ENCODE data around the gene UST. TPM values are rescaled to one million over a fixed set of nuclear protein-coding genes. Genes with fewer than 3 reads are reported as not detected.

UST gene
- total and polyA plus RNA-seq, 8 donors: 3.7 to 20.9 (median 8.6) TPM

GRCh38 chr6:149064001-149064659 lies 317.3 kb downstream of the UST start:
- WGBS, 2 donors: 91 to 97% methylated on average over 5 of the region's 5 CpGs
- TF ChIP-seq, protein P1, sequence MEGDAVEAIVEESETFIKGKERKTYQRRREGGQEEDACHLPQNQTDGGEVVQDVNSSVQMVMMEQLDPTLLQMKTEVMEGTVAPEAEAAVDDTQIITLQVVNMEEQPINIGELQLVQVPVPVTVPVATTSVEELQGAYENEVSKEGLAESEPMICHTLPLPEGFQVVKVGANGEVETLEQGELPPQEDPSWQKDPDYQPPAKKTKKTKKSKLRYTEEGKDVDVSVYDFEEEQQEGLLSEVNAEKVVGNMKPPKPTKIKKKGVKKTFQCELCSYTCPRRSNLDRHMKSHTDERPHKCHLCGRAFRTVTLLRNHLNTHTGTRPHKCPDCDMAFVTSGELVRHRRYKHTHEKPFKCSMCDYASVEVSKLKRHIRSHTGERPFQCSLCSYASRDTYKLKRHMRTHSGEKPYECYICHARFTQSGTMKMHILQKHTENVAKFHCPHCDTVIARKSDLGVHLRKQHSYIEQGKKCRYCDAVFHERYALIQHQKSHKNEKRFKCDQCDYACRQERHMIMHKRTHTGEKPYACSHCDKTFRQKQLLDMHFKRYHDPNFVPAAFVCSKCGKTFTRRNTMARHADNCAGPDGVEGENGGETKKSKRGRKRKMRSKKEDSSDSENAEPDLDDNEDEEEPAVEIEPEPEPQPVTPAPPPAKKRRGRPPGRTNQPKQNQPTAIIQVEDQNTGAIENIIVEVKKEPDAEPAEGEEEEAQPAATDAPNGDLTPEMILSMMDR (IDR thresholded peaks at IDR 0.05): no peak

GRCh38 chr6:149064660-149065015 lies 317.8 kb downstream of the UST start:
- Histone ChIP-seq H3K27ac (no peak overlapping the region), H3K4me3 (no peak overlapping the region), H3K36me3 (no peaks in the 10 kb centered on the region), H3K4me1 (peaks cover 0 to 29% (median 21%) of the 10 kb centered on the region in 3 donors), H3K9me3 (no peaks in the 10 kb centered on the region), H3K27me3 (no peaks in the 10 kb centered on the region)
- WGBS, 2 donors: 84 to 88% methylated on average over 7 of the region's 7 CpGs
- intact Hi-C loops (cut with DNase I): no loop called here
- no peak for ATAC-seq
- no peak for FAIRE-seq
- TF ChIP-seq, protein P1 (IDR thresholded peaks at IDR 0.05): no peak
- no peak for DNase-seq

More at GRCh38 chr6:149064001-149064659, 317.3 kb downstream of the UST start:
- Histone ChIP-seq H3K27ac (no peak overlapping the region), H3K36me3 (no peaks in the 10 kb centered on the region), H3K4me1 (peaks cover 0 to 34% (median 21%) of the 10 kb centered on the region in 3 donors), H3K9me3 (no peaks in the 10 kb centered on the region), H3K27me3 (no peaks in the 10 kb centered on the region), H3K4me3 (no peak overlapping the region)
- ATAC-seq (no peak), DNase-seq (no peak), FAIRE-seq (no peak)
- intact Hi-C loops (cut with DNase I): no loop called here

DNA sequence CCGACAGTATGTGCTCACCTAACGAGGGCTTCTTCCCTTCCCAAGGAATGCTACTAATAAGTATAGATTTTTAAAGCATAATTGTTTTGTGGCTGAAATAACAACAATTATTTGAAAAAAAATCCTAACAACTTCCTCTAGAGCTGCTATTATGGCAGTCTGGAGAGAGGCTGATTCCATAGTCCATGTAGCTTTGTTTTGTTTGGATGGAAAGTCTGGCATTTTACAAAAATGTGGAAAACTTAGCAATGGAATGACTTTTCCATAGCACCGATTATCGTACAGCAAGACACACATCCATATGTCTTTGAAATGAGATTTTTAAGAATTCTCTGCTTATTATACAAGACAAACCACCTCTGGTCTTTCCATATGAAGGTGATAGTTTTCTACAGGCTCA lies 318.3 kb downstream of the UST start:
- no peak for ATAC-seq
- intact Hi-C loops (cut with DNase I): no loop called here
- no peak for FAIRE-seq
- WGBS, 2 donors: 94 to 97% methylated on average over 4 of the region's 4 CpGs
- Histone ChIP-seq H3K9me3 (no peaks in the 10 kb centered on the region), H3K36me3 (no peaks in the 10 kb centered on the region), H3K4me3 (no peak overlapping the region), H3K27ac (no peak overlapping the region), H3K4me1 (peaks cover 0 to 24% (median 21%) of the 10 kb centered on the region in 3 donors), H3K27me3 (no peaks in the 10 kb centered on the region)
- DNase-seq: no peak
- TF ChIP-seq, protein P1 (IDR thresholded peaks at IDR 0.05): no peak

GRCh38 chr6:149065658-149066556 lies 319.1 kb downstream of the UST start:
- Histone ChIP-seq H3K27me3 (no peaks in the 10 kb centered on the region), H3K27ac (no peak overlapping the region), H3K4me3 (no peak overlapping the region), H3K36me3 (no peaks in the 10 kb centered on the region), H3K9me3 (no peaks in the 10 kb centered on the region), H3K4me1 (peaks cover 0 to 16% (median 14%) of the 10 kb centered on the region in 3 donors)
- intact Hi-C loops (cut with DNase I): no loop called here
- 79 to 84% methylated on average over 8 of the region's 8 CpGs for WGBS, 2 donors
- DNase-seq (peak in 1 of 6 donors; percentile 36), FAIRE-seq (no peak), ATAC-seq (peak in 2 of 4 donors; percentile 68 to 76)
- TF ChIP-seq, protein P1 (IDR thresholded peaks at IDR 0.05): no peak
